Measurements from ENCODE around the gene PLP1.
"Not testable (repeated sequence)": the region's sequence is repeated elsewhere in the genome, so short reads cannot be mapped to it uniquely, and the experiment has no call there.

PLP1 gene

DNA sequence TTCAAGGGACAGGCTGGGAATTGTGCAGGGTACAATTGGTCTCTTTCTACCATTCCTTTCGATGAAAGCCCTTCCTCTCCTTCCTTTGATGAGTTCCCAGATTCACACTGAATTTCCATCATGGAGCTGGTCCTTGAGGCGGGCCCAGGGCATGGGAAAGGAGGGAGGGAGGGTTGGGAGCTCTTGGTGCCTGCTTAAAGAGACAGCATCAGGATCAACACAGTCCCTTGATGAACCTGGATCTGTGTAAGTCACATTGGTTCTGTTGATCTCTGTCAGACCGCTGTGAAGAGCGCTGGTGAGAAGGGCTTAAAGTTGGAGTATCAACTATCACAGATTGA is 4.4 kb downstream of the PLP1 start:
- no peak for DNase-seq (ENCODE audit: low read depth)

DNA sequence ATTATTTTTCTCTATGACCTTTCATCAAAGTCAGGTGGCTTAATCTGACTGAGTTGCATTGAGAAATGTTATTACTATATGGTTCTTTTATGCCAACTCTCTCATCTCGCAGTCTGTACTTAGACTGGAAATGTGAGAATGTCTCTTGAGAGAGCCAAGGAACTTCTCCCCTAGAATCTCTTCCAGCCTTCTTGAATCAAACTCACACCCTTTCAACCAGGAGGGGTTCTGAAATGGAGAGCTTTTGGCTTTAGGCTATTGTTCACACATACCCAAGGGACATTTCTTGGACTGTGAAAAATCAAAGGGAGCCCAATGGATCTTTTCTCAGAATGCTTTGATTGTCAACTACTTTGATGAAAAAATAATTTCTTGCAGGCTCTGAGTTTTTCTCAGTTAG is 5.1 kb downstream of the PLP1 start:
- no peak for DNase-seq (ENCODE audit: low read depth)

DNA sequence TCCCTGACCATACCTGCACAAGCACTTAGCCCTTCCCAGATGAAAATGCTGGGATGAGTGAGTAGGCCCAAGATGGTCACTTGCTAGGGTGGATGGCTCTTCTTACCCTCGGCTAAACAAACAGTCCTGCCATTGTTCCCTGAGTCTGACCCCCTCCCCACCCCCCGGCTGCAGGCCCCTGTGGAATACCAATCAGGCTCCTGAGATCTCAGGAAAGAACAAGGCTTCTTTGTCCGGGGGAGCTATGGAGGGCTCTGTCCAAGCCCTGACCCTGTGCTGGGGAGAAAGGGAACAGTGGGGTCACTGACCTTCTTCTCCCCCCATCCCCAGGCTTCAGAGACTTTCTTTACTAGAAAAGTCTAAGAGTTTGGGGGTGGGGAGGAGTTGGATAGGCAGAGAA is 6.0 kb downstream of the PLP1 start:
- no peak for DNase-seq (ENCODE audit: low read depth)

DNA sequence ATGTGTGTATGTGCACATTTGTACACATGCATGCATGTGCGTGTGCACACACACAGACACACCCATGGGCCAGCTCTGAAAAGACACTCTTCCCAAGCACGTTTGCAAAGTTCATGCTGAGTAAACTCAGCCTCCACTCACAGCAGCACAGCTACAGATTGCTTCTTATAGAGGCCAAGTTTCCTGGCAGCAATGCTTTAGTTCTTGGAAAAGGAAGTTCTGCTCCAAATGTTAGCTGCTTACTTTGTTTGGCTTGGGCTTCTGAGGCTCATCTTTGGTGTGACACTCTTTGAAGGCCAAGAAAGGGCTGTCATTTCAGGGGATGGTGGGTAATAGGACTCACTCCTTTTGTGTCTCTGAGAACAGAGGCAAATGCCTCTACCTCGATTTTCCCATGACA is 6.6 kb downstream of the PLP1 start:
- DNase-seq (ENCODE audit: low read depth), result no peak

DNA sequence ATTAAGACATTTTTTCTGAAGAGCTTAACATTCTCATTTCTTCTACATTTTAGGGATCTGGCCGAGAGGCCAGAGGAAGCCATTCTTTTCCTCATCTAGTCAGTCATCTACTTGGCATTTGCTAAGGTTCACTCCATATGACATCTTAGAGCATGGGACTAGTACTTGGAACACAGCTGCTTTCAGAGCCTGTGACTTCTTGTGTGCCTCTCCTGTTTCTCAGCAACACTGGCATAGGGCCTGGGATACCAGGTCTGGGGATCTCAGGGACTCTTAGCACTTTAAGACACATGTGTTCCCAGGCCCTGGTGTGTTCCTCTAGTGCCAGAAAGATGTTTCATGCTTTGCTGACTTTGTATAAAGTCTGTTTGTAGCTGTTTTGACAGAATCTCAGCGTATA is 7.3 kb downstream of the PLP1 start:
- no peak for DNase-seq (ENCODE audit: low read depth)

DNA sequence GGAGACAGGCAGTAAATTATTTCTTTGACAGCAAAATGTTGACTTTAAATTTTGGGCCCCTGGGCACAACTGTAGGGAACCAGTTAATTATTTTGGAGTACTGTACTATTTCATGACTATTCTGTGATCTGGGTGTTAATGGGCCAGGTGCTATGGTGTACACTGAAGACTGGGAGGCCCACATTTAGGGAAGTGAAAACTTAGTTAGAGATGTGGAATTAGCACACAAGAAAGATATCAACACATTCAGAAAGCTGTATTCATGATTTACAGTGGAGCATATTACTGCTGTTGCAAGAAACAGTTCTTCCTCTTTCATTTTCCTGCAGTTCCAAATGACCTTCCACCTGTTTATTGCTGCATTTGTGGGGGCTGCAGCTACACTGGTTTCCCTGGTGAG is 12.4 kb downstream of the PLP1 start:
- no peak for DNase-seq (ENCODE audit: low read depth)

DNA sequence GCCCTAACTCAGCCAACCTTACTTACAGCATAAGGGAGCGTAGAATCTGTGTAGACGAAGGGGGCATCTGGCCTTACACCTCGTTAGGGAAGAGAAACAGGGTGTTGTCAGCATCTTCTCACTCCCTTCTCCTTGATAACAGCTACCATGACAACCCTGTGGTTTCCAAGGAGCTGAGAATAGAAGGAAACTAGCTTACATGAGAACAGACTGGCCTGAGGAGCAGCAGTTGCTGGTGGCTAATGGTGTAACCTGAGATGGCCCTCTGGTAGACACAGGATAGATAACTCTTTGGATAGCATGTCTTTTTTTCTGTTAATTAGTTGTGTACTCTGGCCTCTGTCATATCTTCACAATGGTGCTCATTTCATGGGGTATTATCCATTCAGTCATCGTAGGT is 14.6 kb downstream of the PLP1 start:
- DNase-seq (ENCODE audit: low read depth), result no peak

DNA sequence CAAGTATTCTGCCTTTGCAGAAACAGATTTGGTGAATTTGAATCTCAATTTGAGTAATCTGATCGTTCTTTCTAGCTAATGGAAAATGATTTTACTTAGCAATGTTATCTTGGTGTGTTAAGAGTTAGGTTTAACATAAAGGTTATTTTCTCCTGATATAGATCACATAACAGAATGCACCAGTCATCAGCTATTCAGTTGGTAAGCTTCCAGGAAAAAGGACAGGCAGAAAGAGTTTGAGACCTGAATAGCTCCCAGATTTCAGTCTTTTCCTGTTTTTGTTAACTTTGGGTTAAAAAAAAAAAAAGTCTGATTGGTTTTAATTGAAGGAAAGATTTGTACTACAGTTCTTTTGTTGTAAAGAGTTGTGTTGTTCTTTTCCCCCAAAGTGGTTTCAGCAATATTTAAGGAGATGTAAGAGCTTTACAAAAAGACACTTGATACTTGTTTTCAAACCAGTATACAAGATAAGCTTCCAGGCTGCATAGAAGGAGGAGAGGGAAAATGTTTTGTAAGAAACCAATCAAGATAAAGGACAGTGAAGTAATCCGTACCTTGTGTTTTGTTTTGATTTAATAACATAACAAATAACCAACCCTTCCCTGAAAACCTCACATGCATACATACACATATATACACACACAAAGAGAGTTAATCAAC is 15.3 kb downstream of the PLP1 start:
- DNase-seq (ENCODE audit: low read depth), result no peak

DNA sequence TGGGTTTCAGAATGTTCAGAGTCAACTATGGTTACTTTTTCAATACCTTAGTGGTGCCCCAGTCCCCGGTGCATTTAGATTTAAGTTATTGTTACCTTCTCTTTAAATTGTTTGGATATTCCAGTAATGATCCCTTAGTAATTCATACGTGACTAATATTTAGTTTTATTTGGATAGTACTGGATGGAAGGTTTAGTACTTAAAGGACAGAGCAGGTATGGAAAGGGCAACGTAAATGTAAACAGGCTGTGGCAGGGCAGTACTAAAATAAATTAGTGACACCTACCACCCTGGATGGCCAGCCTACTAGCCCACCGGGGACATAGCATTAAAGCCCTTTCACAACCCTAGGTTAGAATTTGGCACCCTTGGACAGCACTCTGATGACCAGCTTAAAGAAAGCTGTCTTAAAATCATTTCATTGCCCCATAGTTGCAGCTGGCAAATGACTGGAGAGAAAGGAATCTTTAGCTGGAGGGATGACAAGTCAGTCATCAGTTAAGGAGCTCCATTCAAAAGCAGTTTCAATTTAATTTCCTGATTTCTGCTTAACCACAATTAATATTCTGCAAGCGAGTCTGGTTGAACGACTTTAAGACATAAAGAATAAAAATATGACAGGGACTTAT is 16.4 kb downstream of the PLP1 start:
- no peak for DNase-seq (ENCODE audit: low read depth)

DNA sequence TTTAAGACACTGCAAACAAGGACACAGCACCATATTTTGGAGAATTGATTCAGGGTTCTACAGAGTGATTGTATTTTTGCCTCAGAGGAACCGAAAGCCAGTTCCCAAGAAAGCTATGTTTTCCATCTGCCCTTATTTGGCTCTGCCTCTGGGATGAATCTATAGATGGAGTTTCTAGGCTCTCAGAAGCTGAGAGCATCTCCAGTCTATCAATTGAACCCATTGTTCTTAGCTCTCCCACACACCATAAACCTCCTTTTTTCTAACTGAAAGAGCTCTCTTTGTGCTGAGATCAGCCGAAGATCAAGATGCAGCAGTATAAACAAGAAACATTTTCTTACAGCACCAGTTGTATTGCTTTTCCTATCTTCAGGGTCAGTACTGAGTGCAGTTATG is 16.9 kb downstream of the PLP1 start:
- DNase-seq (ENCODE audit: low read depth), result no peak

DNA sequence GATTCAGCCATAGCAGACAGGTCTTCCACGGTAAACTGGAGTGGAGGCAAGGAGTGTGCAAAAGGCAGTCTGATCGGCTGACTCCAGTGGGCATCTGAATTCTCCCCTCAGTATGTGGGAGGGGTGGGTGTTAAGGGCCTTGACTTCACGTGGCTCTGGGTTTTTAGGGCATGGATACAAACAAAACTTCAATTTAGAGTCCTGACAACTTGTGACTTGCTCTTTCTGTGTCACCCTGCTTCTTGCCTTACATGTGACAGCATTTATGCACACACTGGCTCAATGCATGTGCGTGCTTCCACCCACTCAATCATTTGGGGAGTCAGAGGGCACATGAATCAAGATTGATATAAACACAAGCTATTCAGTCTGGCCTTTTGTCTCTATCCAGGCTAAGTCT is 17.5 kb downstream of the PLP1 start:
- no peak for DNase-seq (ENCODE audit: low read depth)

DNA sequence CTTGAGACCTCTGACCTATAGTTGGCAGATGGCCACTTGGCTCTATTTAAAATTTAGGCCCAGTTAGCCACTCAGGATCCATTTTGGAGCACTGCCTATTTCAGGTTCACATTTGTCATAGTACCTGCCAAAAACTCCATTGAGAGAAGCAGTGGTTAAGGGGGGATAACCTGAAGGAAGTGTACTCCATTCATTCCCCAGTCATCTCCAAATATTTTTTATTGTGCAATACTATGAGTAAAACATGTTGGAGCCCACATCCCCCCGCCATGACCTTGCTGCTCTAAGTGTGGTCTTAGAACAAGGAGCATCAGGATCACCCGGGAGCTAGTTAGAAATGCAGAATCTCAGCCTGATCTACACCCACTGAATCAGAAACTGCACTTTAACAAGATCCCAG is 21.1 kb downstream of the PLP1 start:
- DNase-seq (ENCODE audit: low read depth), result no peak

DNA sequence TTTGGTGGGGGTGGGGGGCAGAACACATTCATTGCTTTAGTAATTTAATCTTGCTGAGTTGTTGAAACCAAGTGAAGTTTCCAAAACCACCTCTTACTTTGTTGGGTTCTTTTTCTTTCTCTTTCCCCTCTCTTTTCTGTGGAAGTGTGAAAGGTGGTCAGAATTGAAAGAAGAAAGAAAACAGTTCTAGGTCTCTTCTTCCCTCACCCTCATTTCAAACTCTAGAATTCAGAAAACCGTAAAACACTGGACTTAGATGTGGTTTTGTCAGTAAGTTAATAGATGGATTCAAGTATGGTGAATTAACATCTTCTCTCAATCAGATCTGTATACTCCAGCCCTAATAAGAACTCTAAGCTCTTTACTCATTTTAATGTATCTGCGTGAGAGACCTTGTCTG is 23.7 kb downstream of the PLP1 start:
- DNase-seq (ENCODE audit: low read depth), result no peak

DNA sequence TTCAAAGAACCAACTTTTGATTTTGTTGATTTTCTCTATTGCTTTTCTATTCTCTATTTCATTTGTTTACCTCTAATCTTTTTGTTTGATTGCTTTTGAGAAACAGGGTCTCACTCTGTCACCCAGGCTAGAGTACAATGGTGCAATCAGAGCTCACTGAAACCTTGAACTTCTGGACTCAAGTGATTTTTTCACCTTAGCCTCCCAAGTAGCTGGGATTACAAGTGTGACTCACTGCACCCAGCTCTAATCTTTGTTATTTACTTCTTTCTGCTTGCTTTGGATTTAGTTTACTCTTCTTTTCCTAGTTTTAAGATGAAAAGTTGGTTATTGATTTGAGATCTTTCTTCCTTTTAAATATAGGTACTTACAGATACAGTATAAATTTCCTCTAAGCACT is 29.2 kb downstream of the PLP1 start:
- no peak for DNase-seq (ENCODE audit: low read depth)

DNA sequence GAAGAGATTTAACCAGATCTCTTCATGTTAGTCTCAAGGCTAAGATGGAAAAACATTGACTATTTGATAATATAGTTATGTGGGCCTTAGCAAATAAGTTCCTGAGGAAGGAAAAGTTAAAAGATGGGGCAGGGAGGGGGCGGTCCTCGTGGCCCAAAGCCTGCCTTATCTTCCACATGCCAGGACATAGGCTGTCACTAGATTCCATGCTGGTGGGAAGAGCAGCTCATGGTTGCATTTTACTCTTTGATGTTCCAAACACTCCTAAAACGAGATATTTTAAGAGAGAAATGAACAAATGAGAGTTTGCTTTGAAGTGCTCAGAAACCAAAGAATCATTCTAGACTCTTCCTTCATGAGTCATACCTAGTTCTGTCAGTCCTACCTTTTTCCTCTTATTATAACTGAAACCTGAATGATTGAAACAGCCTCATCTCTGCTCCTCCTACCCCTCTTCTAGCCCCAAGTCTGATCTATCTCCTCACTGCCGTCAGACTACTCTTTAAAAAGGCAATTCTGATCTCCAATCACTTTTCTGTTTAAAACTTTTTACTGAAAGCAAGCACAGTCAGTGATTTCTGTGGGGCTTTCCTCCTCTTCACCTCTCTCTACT is 30.3 kb downstream of the PLP1 start:
- DNase-seq (ENCODE audit: low read depth), result no peak

DNA sequence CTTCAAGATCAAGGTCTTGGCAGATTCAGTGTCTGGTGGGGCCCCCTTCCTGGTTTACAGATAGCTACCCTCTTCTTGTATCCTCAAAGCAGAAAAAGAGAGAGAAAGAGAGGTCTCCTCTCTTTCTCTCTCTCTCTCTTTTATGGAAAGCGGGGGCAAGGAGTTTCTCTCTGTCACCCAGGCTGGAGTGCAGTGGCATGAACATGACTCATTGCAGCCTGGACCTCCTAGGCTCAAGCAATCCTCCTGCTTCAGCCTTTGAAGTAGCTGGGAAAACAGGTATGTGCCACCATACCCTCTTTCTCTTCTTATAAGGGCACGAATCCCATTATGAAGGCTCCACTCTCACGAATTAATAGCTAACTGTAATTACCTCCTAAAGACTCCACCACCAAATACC is 35.2 kb downstream of the PLP1 start:
- DNase-seq (ENCODE audit: low read depth), result no peak

DNA sequence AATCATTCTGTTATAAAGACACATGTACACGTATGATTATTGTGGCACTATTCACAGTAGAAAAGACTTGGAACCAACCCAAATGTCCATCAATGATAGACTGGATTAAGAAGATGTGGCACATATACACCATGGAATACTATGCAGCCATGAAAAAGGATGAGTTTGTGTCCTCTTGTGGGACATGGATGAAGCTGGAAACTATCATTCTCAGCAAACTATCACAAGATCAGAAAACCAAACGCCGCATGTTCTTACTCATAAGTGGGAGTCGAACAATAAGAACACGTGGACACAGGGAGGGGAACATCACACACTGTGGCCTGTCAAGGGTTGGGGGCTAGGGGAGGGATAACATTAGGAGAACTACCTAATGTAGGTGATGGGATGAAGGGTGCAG is 40.5 kb downstream of the PLP1 start:
- DNase-seq (ENCODE audit: low read depth), result not testable (repeated sequence)

DNA sequence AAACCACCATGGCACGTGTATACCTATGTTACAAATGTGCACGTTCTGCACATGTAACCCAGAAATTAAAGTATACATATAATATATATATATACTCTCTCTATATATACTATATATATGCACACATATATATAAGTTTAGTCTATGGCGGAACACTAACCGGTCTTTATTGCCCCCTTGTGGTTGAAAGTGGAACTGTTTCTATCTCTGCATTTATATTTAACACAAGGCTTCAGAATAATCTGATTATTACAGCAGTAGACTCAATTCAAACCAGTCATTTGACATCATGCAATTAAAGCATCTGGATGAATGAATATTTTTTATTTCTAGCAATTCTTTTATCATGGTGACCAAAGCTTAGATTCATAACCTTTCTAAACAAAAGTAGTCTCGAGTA is 40.9 kb downstream of the PLP1 start:
- DNase-seq (ENCODE audit: low read depth), result no peak

DNA sequence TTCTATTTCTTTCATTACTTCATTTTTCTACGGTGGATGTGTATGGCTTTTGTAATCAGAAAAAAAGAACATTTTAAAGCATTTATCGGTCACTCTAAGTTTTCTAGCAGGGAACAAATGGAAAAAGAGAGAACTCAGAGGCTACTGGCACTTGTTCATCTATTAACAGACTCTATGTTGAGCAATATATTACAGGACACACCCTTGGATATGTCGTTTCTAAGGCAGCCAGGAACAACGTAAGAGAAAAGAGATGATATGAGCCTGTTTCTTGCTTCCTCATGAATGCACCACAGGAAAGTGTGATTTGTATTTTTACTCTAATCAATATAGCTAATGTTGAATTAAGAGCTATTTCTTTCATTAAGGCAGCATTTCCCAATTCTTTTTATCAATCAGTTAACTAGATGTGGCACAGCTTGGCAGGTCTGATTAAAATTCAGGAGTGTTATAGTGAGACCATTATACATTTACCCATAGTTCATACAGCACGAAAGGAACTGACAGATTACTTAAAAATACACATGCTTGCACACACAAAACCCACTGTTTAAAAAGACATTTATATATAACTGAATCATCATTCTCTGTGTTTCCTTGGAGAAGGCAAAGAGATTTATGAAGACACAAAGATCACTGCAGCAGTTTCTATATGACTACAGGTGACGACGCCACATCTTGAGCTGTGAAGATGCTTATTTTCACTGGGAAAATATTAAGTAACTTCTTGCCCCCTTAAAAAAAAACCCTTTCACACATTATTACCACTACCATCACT is 42.4 kb downstream of the PLP1 start:
- DNase-seq (ENCODE audit: low read depth), result no peak

DNA sequence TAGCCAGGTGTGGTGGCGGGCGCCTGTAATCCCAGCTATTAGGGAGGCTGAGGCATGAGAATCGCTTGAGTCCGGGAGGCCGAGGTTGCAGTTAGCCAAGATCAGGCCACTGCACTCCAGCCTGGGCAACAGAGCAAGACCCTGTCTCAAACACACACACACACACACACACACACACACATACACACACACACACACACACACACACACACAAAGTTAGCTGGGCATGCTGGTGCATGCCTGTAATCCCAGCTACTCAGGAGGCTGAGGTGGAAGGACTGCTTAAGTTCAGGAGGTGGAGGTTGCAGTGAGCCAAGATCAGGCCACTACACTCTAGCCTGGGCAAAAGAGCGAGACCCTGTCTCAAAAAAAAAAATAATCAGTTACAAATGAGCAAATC is 44.2 kb downstream of the PLP1 start:
- DNase-seq (ENCODE audit: low read depth), result not testable (repeated sequence)

DNA sequence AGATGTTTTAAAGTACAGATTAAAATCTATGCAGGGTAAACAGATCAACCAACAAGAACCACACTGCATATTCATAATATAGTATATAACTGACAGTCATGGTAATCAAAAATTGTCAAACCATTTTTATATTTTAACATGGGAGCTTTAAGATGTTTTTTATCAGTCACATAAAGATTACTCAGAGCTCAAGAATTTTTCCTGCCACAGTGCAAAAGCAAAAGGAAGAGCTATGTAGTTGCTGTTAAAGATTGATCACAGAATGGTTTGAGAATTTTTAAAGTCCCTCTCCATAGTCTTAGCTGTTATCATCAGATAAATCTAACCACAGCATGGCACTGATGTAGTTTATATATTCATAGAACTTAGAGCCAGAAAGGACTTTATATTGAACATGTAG is 47.0 kb downstream of the PLP1 start:
- DNase-seq (ENCODE audit: low read depth), result no peak

DNA sequence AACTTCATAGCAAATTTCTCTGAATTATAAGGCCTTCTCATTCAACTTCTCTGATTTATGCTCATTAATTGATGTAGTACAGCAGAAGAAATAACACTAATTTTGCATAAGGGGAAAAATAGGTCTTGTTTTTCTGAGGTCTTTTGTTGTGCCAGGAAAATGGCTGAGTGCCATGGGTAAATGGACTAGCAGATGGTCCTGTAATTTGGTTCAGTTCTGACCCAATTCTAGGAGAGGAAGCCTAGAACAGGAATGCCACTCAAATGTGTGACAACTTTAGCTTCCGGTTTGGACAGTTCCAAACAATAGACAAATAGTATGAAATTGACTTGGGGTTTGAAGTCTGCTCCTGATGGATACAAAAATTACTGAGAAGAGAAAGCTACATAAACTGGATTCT is 49.2 kb downstream of the PLP1 start:
- DNase-seq (ENCODE audit: low read depth), result no peak

DNA sequence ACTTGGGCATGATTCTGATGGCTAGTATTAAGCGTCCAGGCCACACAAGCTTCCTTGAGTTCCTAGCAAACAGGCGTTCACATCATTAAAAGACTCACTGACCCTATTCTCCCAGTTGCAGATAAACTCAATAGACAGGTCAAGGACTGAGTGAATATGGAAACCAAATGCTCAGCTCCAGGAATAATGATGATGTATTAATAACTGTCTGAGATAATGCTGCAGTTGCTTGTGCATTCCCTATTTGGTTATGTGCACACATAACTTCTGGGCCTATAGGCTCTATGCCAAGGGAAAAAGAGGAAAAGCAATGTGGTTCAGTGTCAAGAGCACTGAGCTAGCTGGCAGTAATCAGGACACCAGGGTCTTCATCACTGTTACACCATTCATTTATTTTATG is 51.9 kb downstream of the PLP1 start:
- no peak for DNase-seq (ENCODE audit: low read depth)
